CD4-positive, alpha-beta T cell treated with Interleukin-10 for 1 hour (primary cell): ENCODE results near the gene CAMKMT.

Source experiments
- DNase-seq: peaks from one replicate; pipeline ENCODE4 v3.0.0-alpha.2; 2020

CAMKMT gene

DNA sequence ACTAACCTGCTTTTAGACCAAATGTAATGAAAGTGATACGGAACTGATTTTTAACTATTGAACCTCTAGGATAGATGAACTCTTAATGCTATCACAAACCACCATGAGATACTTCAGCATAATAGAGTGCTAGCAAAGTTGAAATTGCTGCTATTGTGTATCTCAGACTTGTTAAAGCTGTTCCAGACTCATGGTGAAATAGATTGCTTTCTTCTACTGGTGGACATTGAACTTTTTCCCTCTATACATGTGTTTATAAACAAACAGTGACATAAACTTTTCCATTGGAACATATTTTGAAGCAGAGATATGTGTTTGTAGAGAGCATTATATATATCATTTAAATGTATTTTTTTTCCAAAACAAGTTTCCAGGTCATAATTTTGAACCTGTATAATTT lies 157.3 kb downstream of the CAMKMT start:
- DNase-seq: no peak

DNA sequence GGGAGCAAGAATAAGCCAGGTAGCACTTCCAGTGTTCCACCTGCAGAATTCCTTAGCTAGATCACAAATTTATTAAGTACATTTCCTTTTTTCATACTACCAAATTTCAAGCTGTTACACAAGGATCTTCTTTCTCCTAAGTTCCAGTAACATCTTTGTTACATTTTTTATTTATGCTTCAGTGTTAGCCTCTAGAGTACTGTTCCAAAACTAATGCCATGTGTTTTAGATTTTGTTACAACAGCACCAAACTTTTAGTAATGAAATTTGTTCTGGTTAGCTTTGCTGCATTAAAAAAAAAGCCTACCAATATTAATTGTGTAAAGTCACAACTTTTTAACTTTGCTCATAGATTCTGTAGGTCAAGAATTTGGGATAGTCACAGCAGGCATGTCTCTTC lies 161.1 kb downstream of the CAMKMT start:
- no peak for DNase-seq

DNA sequence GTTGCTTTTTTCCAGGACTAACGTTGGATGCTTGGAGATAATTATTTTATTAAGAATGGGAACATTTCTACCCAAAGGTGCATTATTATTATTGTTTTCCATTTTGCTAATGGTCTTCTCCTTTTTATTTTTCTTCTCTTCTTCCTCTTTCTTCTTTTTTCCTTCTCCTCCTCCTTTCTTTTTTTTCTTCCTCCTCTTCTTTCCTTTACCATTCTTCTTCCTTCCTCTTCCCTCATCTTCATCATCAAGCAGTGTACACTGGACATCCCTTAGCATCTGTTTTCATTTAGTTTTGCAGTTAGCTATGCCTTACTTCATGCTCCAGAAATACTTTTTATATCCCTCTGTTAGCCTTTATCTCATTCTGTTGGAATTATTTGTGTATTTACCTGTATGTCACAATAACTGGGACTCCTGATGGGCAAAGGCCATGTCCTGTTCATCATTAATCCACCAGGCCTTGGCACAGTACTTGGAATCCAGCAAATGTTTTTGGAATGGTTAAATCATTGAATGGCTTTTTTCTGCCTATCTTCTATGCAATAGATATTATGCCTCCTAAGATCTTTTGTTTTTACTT lies 162.7 kb downstream of the CAMKMT start:
- no peak for DNase-seq

DNA sequence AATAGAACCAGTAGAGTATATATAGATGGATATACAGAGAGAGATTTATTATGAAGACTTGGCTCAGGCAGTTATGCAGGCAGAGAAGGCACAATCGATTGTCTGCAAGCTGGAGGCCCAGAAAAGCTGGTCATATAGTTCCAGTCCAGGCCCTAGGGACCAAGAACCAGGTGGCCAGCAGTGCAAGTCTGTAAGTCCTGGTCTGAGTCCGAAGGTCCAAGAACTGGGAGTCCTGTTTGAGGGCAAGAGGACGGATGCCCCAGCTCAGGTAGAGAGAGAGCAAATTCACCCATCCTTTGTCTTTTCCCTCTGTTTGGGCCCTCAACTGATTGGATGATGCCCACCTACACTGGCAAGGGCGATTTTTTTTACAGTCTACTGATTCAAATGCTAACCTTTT lies 164.6 kb downstream of the CAMKMT start:
- no peak for DNase-seq

DNA sequence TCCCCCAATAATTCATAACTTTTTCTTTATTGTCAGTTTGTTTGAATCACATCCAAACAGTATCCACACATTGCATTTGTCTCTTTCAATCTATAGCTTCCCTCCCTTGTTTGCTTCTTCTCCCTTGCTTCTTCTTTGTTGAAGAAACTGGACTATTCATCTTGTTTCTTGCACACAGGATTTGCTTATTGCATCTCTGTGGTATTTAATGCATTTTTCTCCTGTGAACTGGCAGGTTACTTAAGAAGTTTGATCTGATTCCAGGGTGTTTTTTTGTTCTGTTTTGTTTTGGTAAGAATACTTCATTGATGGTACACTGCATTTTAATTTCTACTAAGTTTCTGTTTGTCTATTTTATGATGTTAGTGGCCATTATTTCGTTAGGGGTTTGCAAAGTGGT lies 166.8 kb downstream of the CAMKMT start:
- no peak for DNase-seq

DNA sequence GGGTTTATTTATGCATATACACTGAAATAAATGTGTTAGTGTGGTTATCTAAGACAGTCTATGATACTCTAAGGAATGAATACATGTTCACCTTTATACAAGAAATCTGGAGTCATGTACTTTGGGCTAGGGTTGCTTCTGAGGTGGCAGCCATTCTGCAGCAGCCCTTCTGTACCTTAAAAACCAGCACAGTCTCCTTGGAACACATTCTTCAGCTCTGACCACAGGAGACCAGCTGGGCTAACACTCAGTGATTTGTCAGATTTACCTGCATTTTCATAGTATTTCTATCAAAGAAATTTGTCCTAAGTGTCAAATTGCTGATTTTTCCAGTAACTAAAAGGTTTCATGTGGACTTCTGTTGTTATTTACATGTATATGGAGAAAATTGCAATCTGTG lies 167.7 kb downstream of the CAMKMT start:
- DNase-seq: no peak

DNA sequence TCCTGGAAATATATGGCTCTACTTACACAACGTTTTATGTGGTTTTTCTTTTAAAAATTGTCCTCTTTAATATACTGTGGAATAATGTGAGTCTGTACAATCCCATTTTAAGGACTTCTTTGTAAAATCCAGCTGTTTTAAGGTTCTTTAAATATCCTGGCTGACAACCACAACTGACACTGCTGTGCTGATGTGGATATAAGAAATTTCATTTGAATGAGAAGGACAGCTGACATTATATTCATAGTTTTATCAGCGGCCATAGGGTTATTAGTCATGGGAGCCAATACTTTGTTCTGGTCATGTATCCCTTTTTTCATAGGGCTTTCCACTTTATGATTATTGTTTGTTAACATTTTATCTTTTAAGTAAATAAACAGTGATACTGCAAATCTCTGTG lies 169.5 kb downstream of the CAMKMT start:
- DNase-seq: no peak

DNA sequence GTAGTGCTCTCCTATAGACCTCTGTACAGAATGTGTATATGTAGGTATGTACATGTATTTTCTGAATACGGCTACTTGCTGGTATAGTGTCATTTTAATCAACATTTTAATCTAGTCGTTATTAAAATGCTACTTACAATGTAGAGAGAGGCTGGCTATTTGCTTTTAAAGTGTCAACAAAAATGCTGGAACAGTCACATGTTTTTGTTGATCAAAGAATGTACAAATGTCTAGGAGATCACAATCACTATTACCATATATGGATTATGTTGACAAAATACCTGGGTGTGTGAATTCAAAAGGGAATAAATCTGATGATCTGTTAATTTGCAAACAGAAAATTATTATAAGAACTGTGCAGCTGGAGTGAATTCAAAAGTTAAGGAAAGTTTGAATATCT lies 170.3 kb downstream of the CAMKMT start:
- DNase-seq: no peak

DNA sequence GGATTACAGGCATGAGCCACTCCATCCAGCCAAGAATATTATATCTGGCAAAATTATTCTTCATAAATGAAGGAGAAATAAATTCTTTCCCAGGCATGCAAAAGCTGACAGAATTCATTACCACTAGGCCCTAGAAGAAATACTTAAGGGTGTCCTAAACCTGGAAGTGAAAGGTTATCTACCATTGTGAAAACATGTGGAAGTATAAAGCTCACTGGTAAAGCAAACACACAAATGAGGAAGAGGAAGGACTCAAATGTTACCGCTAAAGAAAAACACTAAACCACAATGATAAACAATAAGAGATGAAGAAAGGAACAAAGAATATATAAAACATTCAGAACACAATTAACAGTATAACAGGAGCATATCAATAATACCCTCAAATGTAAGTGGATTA lies 171.8 kb downstream of the CAMKMT start:
- no peak for DNase-seq

DNA sequence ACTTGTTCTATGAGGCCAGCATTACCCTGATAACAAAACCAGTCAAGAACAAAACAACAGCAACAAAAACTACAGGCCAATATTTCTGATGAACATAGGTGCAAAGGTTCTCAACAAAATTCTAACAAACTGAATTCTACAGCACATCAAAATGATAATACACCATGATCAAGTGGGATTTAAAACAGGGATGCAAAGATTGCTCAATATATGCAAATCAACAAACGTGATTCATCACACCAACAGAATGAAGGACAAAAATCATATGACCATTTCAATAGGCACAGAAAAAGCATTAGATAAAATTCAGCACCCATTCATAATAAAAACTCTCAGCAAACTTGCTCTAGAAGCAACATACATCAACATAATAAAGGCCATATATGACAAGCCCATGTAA lies 173.6 kb downstream of the CAMKMT start:
- no peak for DNase-seq

DNA sequence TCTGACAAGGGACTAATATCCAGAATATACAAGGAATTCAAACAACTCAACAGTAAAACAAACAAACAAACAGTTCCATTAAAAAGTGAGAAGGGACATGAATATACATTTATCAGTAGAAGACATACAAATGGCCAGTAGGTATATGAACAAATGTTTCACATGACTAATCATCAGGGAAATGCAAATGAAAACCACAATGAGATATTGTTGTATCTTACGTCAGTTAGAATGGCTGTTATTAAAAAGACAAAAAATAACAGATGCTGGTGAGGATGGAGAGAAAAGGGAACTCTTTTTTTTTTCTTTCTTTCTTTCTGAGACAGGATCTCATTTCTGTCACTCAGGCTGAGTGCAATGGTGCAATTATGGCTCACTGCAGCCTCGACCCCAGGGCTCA lies 175.5 kb downstream of the CAMKMT start:
- no peak for DNase-seq

DNA sequence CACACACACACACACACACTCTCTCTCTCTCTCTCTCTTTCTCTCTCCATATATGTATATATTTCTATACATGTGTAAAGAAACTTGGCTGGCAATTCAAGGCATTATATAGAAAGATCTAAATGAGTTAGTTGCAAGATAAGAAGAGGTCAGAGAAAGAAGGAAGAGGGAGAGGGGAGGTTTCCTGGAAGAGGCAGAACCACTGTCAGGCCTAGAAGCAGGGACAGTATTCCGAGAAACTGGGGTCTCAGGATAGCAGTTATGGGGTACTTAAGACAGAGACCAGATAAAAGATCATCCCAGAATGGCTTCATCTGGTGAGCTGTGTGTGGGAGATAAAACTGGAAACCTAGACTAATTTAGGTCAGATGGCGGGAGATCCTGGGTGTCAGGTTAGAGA lies 180.8 kb downstream of the CAMKMT start:
- DNase-seq: no peak

DNA sequence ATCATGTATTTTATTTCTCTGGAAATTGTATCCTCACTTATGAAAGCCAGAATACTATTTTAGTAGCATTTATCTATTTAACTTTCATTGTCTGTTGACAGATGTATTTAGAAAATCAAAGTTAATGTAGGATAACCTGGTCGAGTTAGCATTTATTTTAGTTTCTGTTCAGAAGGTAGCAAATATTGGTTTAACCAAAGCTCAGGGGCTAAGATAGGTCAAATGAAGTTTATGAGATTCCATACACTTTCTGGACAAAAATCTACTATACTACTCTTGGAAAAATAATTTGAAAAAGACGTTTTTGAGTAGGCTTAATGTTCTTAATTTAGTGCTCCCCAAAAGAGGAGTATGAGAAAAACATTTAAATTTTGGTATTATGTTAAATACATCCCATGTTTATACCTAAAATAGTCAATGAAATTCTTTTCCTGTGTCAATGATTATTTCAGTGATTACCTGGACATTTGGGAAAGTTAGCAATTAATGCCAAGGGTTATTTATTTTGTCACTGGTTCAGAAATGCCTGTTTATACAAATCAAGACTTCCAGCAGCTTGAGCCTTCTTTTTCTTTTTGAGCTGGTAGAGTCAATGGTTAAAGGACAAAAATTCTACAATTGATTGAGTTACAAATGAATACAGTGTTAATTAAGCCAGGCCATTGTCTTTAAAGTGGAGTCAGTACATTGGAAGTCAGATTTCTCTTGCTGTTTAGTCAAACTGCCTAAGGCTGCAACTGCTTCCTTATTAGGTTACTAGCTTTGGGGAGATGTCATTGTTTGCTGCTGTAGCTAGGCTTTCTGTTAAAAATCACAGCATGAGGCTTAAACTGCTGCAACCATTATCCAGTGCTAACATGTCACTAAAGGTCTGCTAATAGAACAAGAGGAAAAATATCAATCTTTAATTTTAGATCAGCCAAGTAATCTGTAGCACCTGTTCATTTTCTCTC lies 182.3 kb downstream of the CAMKMT start:
- DNase-seq: no peak

DNA sequence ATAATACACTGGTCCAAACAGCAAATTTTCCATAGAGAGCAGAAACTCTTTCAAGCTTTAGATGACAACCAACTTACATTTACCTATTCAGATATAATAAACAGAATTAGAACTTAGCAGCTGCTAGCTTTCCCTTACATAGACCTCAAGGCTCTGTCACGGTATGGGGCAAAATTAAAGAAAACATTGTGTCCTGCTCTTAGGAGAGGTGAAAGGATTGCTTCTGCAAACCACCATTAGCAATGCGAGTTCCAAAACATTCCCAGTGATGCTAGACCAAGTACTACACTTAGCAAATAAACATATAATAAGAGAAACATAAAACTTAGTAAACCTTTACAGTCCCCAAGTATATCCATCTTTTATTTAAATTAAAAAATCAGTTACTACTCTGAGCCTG lies 183.3 kb downstream of the CAMKMT start:
- DNase-seq: no peak

DNA sequence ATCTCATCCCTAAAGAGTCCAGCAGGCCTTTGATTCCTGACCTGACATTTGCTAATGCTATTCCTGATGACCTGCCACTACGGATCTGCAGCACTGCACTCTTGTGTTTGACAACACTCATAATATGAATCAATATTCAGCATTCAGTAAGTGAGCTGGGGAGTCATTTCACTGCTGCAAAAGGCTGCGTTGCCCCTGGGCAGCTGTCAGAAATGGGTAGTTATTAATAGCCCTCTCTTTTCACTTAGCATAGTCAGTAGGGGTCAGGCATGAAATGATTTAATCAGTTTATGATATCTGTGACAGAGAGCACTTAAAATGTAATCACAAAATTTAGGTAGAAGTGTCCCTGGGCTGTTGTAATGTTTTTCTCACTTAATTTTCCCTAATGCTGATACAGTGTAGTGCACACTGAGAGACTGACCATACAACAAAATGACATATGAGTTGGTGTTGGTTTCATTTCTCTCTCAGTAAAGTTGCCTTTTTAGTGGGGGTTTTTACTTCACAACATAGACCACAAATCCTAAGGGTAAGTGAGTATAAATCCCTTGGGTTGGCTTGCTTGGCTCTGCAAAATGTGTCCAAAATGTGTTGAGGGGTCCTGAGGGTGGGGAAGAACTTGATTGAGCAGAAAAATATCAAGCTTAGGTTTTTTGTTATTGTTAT lies 184.8 kb downstream of the CAMKMT start:
- DNase-seq: no peak

DNA sequence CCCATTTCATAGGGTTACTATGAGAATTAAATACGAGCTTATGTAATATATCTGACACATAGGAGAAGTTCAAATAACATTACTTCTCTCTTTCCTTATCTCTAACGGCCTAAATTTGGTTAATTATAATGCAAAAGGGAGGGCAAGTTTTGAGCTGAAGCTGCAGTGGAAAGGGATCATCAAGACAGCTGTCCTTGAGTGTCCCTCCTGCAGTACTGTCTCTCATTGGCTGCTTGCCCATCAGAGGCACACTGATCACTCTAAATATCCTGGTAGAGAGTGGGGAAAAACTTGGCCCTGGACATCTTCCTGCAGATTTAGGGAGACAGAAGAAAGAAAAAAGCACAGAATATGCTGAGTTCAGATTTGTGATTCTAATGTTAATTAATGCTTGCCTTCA lies 186.0 kb downstream of the CAMKMT start:
- DNase-seq: no peak

DNA sequence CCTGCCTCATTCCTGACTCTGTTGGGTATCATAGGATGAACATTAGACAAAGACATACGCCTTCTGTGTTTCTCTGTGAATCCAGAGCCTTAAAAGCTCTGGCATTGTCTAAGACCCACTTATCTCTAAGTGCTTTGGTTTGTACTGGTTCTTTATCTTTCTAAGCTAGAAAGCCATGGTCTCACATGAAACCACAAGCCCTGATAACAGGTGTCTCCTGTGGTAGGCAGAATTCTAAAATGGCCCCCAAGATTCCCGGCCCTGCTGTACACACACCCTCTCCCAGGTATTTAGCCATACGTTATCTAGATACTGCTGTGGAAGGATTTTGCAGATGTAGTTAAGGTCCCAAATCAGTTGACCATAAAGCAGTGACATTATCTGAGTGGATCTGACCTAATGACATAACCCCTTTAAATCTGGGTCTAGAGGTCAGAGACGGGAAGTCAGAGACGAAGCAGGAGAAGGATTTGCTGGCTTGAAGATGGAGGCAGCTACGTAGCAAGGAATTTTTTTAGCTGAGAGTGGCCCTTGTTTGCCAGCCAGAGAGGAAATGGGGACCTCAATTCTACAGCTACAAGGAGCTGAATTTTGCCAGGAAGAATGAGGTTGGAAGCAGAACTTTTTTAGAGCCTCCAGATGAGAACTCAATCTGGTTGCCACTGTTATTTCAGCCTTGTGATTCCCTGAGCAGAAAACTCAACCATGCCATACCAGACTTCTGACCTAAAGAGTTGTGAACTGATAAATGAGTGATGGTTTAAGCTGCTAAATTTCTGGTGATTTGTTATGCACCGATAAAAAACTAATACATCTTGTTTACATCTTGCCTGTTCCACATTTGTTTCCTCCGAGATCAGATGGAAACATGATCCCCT lies 186.7 kb downstream of the CAMKMT start:
- no peak for DNase-seq

DNA sequence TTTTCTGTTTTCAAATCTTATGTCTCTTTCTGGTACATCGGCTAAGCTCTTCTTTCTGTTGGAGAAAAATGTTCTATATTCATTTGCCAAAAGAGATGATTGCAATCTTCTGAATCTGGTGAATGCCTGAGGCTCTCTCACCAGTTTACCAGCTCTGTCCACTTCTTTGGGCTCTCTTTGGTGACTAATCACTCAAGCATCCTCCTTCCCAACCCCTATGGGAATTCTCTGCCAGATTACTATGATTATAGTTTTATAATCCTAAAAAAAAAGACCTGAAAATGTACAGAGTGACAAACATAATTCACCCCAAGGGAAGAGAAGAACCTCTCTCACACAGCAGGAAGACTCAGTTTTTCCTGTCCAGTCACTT lies 187.3 kb downstream of the CAMKMT start:
- no peak for DNase-seq

DNA sequence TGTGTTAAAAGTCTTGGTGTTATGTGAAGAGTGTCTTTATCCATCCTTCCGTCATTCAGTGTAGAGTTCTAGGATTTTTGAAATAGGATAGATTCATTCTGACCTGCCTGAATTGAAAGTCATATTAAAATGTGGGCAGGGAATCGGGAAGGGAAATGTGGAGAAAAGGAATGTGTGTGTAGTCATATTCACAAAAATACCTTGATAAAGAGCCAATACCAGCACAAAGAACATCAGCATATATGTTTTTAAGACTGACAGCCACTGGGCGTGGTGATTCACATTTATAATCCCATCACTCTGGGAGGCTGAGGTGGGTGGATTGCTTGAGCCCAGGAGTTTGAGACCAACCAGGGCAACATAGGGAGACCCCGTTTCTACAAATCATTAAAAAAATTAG lies 188.1 kb downstream of the CAMKMT start:
- no peak for DNase-seq

DNA sequence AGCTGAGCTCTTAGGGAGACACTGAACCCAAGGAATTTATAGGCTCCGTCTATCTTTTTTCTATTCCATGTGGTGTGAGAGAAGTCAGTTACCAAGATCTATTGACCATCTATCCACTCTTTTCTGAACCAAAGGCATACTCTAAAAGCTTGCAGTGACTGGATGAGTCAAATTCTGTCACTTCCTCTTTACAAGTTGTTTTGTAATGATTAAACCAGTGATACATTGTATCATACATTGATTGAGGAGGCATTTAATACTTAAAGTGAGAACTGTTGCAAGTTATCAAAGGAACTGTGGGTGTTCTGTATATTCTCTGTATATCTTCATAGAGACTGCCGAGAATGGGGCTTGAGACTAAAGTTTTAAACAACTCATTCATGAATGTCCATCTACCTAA lies 188.8 kb downstream of the CAMKMT start:
- DNase-seq: no peak

DNA sequence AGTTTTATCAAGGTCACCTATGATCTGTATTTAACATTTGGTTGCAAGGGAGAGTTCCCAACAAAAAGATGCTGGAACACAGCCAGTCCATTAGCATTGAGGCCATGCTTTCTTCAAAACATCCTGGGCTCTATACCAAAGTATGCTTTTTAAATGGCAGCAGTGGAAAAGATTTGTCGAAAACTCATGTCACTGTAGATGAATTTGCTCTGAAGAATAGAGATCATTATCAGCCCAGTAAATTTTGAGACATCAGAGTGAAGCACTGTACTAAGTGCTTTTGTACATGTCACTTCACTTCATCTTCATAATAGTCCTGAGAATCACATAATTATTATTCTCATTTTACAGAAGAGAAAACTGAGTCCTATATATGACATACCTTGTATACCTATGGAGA lies 189.8 kb downstream of the CAMKMT start:
- DNase-seq: no peak

DNA sequence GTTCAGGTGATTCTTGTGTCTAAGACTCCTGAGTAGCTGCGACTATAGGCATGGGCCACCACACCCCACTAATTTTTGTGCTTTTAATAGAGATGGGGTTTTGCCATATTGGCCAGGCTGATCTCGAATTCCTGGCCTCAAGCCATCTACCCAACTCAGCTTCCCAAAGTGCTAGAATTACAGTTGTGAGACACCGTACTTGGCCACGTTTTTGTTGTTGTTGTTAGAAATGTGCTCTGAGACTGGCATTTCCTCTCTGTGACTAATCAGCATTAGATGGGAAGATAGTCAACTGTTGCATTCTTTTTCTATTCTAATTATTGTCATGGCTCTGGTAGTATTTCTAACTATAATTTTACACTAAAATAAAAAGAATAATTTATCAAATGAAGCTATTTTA lies 191.7 kb downstream of the CAMKMT start:
- no peak for DNase-seq

DNA sequence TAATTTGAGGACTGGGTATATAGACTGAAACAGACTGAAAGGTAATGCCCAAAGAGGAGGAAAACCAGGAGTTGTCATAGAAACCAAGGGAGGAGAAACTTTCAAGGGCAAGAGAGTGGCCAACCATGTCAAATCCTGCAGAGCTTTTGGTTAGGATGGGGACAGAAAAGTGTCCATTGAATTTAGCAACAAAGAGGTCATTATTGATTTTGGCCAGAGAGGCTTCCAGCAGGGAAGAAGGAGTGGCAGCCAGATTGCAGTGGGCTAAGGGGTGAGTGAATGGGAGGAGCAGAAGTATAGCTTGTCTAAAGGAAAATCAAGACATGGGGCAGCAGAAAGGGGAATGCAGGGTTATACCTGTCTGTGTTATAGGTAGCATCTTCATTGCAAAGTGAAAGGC lies 194.0 kb downstream of the CAMKMT start:
- no peak for DNase-seq
